GM12892 (cell line): Measurements from ENCODE around the gene NTPCR.

Source experiments
- POLR2A ChIP-seq: IDR thresholded peaks from 2 replicates; pipeline ENCODE4 v1.6.1; 2011; ENCODE audit warnings: low read depth, low read length, control low read depth
- POLR2AphosphoS5 ChIP-seq: IDR thresholded peaks from 2 replicates; pipeline ENCODE4 v1.6.1; 2011; ENCODE audit warnings: low read depth, low read length, control low read depth

- TF ChIP-seq POLR2A (no peak), POLR2AphosphoS5 (no peak)
Observed at GRCh38 chr1:232980355-232980978, 30.1 kb downstream of the NTPCR start.
